Measurements from ENCODE around the gene NLRX1.

DNA sequence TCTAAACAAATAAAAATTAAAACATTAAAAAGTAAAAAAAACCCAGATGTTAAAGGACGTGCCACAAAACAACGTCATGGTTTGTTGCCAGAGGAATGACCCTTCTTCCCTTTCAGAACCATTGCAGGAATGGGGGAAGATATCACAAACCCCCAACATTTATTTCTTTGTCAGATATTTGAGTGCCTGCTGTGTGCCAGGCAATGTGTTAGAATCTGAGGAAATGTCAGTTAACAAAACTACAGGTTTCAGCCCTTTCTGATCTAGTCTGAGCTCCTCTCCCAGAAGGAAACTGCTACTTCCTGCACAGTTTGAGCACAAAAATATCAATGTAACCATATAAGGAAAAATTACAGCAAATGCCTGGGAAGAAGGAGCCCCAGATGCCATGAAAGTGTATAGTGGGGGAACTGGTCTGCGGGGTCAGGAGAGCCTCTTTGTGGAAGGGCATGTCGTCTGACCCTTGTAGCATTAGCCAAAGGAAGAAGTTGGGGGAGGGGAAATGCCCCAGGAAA, 9.7 kb downstream of the NLRX1 start:
- TF ChIP-seq POLR2AphosphoS5 (IDR thresholded peaks at IDR 0.05; ENCODE audit: low read depth, low read length): no peak
- no peak for TF ChIP-seq FOXP2 (optimal IDR thresholded peaks at IDR 0.05; ENCODE audit: borderline replicate concordance, extremely low read depth, extremely low read length, insufficient read depth)
- TF ChIP-seq, protein P1, sequence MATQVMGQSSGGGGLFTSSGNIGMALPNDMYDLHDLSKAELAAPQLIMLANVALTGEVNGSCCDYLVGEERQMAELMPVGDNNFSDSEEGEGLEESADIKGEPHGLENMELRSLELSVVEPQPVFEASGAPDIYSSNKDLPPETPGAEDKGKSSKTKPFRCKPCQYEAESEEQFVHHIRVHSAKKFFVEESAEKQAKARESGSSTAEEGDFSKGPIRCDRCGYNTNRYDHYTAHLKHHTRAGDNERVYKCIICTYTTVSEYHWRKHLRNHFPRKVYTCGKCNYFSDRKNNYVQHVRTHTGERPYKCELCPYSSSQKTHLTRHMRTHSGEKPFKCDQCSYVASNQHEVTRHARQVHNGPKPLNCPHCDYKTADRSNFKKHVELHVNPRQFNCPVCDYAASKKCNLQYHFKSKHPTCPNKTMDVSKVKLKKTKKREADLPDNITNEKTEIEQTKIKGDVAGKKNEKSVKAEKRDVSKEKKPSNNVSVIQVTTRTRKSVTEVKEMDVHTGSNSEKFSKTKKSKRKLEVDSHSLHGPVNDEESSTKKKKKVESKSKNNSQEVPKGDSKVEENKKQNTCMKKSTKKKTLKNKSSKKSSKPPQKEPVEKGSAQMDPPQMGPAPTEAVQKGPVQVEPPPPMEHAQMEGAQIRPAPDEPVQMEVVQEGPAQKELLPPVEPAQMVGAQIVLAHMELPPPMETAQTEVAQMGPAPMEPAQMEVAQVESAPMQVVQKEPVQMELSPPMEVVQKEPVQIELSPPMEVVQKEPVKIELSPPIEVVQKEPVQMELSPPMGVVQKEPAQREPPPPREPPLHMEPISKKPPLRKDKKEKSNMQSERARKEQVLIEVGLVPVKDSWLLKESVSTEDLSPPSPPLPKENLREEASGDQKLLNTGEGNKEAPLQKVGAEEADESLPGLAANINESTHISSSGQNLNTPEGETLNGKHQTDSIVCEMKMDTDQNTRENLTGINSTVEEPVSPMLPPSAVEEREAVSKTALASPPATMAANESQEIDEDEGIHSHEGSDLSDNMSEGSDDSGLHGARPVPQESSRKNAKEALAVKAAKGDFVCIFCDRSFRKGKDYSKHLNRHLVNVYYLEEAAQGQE (IDR thresholded peaks at IDR 0.05; ENCODE audit: insufficient read depth in 1 of 2, low read depth in 2 of 2, low read length in 2 of 2): no peak
